MM.1S (cell line): ENCODE data around the gene MACROD2.

ENCODE experiments used
- DNase-seq: peaks from one replicate; pipeline ENCODE4 v3.0.0-alpha.2; 2015
- H2AFZ ChIP-seq: fragments of 300-600 bp; sonication (generic); 2 replicates; pipeline ENCODE4 v1.6.0; 2016; ENCODE audit warnings: antibody characterized with exemption, low read length
- H3F3A ChIP-seq: fragments of 300-600 bp; sonication (generic); 2 replicates; pipeline ENCODE4 v1.6.1; 2016; ENCODE audit warnings: mild to moderate bottlenecking, antibody characterized with exemption, low read length, moderate library complexity, mixed read lengths; ENCODE audit not compliant: insufficient read depth
- H3K27ac ChIP-seq: fragments of 300-600 bp; sonication (generic); 2 replicates; pipeline ENCODE4 v1.5.1; 2016; ENCODE audit warnings: mild to moderate bottlenecking, low read length
- H3K27me3 ChIP-seq: fragments of 300-600 bp; sonication (generic); replicated peaks from 2 replicates; pipeline ENCODE4 v1.6.0; 2016; ENCODE audit warnings: low read length; ENCODE audit not compliant: insufficient read depth
- H3K36me3 ChIP-seq: fragments of 300-600 bp; sonication (generic); replicated peaks from 2 replicates; pipeline ENCODE4 v1.6.1; 2016; ENCODE audit warnings: mild to moderate bottlenecking, low read length, mixed read lengths; ENCODE audit not compliant: insufficient read depth
- H3K4me1 ChIP-seq: fragments of 300-600 bp; sonication (generic); 2 replicates; pipeline ENCODE4 v1.6.1; 2016; ENCODE audit warnings: low read length, mixed read lengths
- H3K4me2 ChIP-seq: fragments of 300-600 bp; sonication (generic); 2 replicates; pipeline ENCODE4 v1.6.0; 2016; ENCODE audit warnings: low read depth, low read length
- H3K4me3 ChIP-seq: fragments of 300-600 bp; sonication (generic); 2 replicates; pipeline ENCODE4 v1.5.1; 2016; ENCODE audit warnings: low read length, mixed read lengths
- H3K79me2 ChIP-seq: fragments of 300-600 bp; sonication (generic); 2 replicates; pipeline ENCODE4 v1.6.1; 2016; ENCODE audit warnings: mixed run types, low read length, mixed read lengths
- H3K9ac ChIP-seq: fragments of 300-600 bp; sonication (generic); 2 replicates; pipeline ENCODE4 v1.6.1; 2016; ENCODE audit warnings: low read length, mixed read lengths
- H3K9me2 ChIP-seq: fragments of 300-600 bp; sonication (generic); replicated peaks from 2 replicates; pipeline ENCODE4 v1.6.1; 2016; ENCODE audit warnings: mild to moderate bottlenecking, low read length, mixed read lengths; ENCODE audit not compliant: insufficient read depth
- H3K9me3 ChIP-seq: fragments of 300-600 bp; sonication (generic); replicated peaks from 2 replicates; pipeline ENCODE4 v1.6.1; 2016; ENCODE audit warnings: mild to moderate bottlenecking, low read length, mixed read lengths; ENCODE audit not compliant: insufficient read depth
- H4K20me1 ChIP-seq: fragments of 300-600 bp; sonication (generic); 2 replicates; pipeline ENCODE4 v1.6.1; 2016; ENCODE audit warnings: mild to moderate bottlenecking, low read length, moderate library complexity, mixed read lengths; ENCODE audit not compliant: insufficient read depth
- EZH2 ChIP-seq: fragments of 300-600 bp; sonication (generic); optimal IDR thresholded peaks from 2 replicates; pipeline ENCODE3; 2017; ENCODE audit warnings: low read depth, mild to moderate bottlenecking, antibody characterized with exemption, low read length, mixed read lengths
- EZH2phosphoT487 ChIP-seq: fragments of 300-600 bp; sonication (generic); IDR thresholded peaks from 2 replicates; pipeline ENCODE4 v1.6.1; 2018; ENCODE audit warnings: antibody characterized with exemption, low read length
- TF ChIP-seq, protein P1 (sequence below): fragments of 300-600 bp; sonication (generic); IDR thresholded peaks from 2 replicates; pipeline ENCODE4 v1.5.1; 2016; ENCODE audit warnings: antibody characterized with exemption, low read length, mixed read lengths

MACROD2 gene

DNA sequence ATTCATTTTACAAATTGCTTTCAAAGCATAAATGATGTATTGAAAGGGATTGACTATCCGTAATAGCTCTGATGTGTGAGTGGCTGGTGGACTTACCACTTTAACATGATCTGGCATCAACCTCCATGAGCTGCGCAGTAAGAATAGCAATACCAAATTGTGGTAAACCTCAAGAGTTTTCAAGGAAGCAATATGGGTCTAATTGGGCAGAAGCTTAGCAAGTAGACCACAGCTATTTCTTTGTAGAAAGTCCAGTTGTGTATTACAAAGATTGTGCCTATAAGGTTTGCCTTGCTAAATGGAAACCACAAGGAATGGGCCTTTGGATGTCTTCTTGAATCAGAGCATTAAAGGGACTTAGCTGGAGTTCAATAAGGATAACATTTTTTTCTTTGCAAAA is 1841.3 kb downstream of the MACROD2 start:
- no peaks in the 10 kb centered on the region for H3K36me3 ChIP-seq
- TF ChIP-seq, protein P1, sequence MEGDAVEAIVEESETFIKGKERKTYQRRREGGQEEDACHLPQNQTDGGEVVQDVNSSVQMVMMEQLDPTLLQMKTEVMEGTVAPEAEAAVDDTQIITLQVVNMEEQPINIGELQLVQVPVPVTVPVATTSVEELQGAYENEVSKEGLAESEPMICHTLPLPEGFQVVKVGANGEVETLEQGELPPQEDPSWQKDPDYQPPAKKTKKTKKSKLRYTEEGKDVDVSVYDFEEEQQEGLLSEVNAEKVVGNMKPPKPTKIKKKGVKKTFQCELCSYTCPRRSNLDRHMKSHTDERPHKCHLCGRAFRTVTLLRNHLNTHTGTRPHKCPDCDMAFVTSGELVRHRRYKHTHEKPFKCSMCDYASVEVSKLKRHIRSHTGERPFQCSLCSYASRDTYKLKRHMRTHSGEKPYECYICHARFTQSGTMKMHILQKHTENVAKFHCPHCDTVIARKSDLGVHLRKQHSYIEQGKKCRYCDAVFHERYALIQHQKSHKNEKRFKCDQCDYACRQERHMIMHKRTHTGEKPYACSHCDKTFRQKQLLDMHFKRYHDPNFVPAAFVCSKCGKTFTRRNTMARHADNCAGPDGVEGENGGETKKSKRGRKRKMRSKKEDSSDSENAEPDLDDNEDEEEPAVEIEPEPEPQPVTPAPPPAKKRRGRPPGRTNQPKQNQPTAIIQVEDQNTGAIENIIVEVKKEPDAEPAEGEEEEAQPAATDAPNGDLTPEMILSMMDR = no peak
- TF ChIP-seq EZH2phosphoT487 (no peak), EZH2 (no peak)
- no peak for DNase-seq
- H3K4me3 ChIP-seq = no peak overlapping the region
- H3K9me3 ChIP-seq = no peaks in the 10 kb centered on the region
- H4K20me1 ChIP-seq = no peaks in the 10 kb centered on the region
- H3K27ac ChIP-seq = no peak overlapping the region
- no peak overlapping the region for H2AFZ ChIP-seq
- no peaks in the 10 kb centered on the region for H3K27me3 ChIP-seq
- no peaks in the 10 kb centered on the region for H3K79me2 ChIP-seq
- no peak overlapping the region for H3K9ac ChIP-seq
- H3F3A ChIP-seq = no peaks in the 10 kb centered on the region
- H3K4me1 ChIP-seq = no peaks in the 10 kb centered on the region
- no peak overlapping the region for H3K4me2 ChIP-seq
- H3K9me2 ChIP-seq = no peaks in the 10 kb centered on the region

DNA sequence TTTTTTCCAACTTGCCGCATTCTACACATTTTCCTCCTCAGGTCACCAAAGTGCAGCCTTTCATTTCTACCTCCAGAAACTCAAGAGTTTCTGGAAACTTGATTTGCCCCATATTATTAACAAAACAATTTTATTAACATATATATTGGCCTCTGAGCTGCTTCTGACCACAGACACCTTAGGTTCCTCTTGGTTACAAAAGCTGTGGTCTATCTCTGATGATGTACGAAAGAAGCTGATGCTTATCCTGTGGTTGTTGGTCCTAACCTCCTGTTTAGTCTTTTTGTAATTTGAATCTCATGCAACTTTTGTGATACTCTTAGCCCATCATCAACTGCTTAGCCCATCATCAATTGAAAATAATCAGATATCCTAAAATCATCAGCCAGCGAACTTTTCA is 1842.2 kb downstream of the MACROD2 start:
- Histone ChIP-seq H3K4me1 (no peaks in the 10 kb centered on the region), H3F3A (no peaks in the 10 kb centered on the region), H3K9me3 (no peaks in the 10 kb centered on the region), H3K9ac (no peak overlapping the region), H3K36me3 (no peaks in the 10 kb centered on the region), H4K20me1 (no peaks in the 10 kb centered on the region), H3K27me3 (no peaks in the 10 kb centered on the region), H3K9me2 (no peaks in the 10 kb centered on the region), H3K27ac (no peak overlapping the region), H2AFZ (no peak overlapping the region), H3K79me2 (no peaks in the 10 kb centered on the region), H3K4me3 (no peak overlapping the region), H3K4me2 (no peak overlapping the region)
- TF ChIP-seq EZH2phosphoT487 = no peak
- no peak for TF ChIP-seq EZH2
- TF ChIP-seq, protein P1 = no peak
- DNase-seq = no peak

DNA sequence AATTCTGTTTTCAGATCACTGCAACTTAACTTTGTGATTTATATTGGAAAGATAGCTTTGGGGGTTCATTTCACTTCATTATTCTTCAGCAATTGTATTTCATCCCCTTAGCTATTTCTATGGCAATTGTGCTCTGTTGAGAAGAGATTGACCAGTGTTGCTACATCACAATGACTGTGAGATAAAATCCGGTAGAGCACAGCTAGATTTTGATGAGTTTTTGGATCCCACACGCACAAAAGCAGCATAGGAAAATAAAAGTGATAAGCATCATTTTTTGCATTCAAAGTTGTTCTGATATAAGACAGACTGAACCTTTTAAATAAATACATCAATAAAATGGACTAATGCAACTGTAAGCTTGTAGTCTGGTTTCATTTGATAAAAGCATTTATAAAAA is 1843.2 kb downstream of the MACROD2 start:
- no peaks in the 10 kb centered on the region for H3K4me1 ChIP-seq
- H3F3A ChIP-seq = no peaks in the 10 kb centered on the region
- TF ChIP-seq EZH2phosphoT487 = no peak
- no peak for TF ChIP-seq EZH2
- TF ChIP-seq, protein P1 = no peak
- H3K27me3 ChIP-seq = no peaks in the 10 kb centered on the region
- no peaks in the 10 kb centered on the region for H3K9me2 ChIP-seq
- H3K79me2 ChIP-seq = no peaks in the 10 kb centered on the region
- no peaks in the 10 kb centered on the region for H3K36me3 ChIP-seq
- no peaks in the 10 kb centered on the region for H4K20me1 ChIP-seq
- no peak overlapping the region for H3K4me3 ChIP-seq
- no peak overlapping the region for H3K4me2 ChIP-seq
- no peak overlapping the region for H2AFZ ChIP-seq
- no peak overlapping the region for H3K27ac ChIP-seq
- H3K9ac ChIP-seq = no peak overlapping the region
- H3K9me3 ChIP-seq = no peaks in the 10 kb centered on the region
- no peak for DNase-seq
